NCI-H2196 (cell line): Measurements from ENCODE around the gene PARD6A.

ENCODE experiments used
- DNase-seq: peaks from one replicate; lab custom pipeline; 2025; ENCODE audit not compliant: unreplicated experiment; lab: John Stamatoyannopoulos, UW

PARD6A gene

DNA sequence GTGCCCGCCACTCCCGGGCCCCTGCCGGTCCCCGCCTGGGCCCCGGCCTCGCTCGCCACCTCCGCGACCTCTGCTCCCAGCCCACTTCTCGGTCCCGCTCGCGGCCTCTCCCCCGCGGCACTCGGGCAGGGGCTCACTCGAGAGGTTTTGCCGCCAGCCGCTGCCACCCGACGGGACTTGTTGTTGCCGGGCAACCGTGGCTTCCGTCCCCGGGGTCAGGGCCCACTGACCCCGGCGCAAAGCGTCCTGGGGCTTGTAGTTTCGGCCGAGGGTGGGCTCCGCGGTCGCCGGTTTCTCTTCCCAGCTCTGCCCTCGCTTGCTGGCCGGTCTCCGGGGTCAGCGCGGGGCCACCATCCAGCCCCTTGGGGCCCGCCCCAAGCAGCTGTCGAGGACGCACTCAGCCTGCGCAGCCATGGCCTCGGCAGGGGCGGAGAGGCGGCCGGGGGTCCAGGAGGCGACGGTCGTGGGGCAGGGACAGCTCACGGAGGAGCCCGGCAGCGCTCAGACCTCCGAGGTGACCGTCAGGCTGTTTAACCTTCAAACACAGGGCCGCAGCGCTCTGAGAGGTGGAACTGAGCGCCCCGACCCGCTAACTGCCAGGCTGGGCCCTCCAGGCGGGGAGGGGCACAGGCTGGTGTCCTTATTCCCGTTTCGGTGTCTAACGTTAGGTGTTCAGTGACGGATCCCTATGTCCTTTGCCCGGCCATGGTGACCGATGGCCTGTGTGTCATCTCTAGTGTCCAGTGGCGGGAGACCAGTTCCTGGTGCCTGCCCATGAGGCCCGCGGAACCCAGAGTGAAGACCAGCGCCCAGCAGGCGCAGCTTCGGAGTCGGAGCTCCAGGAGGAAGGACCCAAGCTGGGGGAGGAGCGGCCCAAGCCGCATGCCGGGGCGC is 6.0 kb downstream of the PARD6A start, which contains the start of the genes C16orf86 and ENKD1:
Gene C16orf86, plus strand, starts transcription at position 256 of the 894 bp plus-strand sequence. Its CDS starts 157 bp downstream, at position 413.
Gene ENKD1, minus strand, starts transcription at position 192 of the 894 bp plus-strand sequence. CDS start 308 bp downstream, outside the sequence.
- peak; percentile 47 for DNase-seq

DNA sequence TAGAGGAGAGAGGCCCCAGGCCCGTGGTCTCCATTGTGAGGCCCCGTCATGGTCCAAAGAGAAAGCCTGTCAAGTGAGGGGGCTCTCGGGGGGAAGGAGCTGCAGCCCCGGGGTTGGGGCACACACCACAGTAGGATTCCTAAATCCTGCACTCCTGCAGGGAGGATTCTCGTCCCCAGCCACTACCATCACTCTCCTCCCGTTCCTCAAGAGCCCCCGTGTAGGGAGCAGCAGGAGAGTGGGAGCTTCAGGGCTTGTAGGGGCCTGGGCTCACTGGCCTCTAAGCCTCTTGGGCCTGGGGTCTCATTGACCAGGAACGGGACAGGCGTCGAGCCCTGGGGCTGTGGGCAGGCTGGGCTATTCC is 6.7 kb downstream of the PARD6A start:
- DNase-seq, result no peak

DNA sequence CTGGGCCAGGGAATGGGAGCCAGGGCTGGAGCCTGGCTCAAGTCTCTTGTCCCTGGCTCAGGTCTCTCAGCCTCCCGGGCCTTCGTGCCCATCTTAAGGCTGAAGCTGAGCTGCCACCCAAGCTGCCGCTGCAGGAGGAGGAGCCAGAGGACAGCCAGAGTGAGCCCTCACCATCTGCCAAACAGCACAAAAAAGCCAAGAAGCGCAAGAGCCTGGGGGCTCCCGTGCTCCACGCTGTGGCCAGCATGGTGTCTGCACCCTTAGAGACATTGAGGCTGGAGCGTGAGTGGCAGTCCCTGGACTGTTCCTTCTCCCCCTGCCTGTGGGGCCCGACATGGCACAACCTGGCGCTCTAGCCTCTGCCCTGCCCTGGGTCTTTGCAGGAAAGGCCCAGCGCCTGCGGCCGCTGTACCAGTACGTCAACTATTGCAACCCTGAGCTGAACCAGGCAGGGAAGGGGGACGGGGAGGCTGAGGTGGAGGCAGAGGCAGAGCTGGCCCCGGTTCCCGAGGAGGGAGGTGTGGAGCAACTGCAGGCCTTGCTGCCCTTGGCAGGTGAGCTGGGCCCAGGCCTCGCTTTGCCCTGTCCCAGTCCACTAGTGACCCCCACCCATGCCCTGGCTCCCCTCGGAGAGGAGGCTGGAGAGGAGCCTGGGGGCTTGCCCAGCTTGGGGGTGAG is 7.2 kb downstream of the PARD6A start:
- DNase-seq, result no peak

DNA sequence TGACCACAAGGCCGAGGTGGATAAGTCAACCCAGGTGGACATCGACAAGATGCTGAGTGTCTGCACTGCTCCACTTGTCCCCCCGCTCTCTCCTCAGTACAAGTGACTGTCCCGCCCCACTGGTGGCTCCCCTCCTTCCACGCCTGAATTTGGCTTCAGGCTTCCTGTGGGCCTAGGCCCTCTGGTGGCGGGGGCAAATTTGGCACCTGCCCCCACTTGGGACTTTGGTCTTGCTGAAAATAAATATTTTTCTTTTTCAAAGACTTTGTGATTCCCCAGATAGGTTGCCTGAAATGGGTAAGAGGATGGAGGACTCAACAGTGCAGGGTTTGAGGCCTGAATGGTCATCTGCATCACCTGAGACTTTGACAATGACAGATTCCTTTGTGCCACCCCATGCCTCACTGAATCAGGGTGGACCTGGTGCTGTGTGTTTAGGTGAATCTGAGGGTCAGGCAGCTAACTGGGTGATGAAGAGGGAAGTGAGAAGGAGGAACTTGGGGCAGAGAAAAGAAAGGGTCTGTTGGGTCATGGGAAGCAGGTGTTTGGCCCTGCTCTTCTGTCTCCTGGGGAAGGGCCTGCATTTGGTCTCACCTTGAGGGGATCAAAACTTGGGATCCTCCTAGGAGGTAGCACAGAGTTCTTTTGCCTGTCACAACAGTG is 7.9 kb downstream of the PARD6A start:
- no peak for DNase-seq

DNA sequence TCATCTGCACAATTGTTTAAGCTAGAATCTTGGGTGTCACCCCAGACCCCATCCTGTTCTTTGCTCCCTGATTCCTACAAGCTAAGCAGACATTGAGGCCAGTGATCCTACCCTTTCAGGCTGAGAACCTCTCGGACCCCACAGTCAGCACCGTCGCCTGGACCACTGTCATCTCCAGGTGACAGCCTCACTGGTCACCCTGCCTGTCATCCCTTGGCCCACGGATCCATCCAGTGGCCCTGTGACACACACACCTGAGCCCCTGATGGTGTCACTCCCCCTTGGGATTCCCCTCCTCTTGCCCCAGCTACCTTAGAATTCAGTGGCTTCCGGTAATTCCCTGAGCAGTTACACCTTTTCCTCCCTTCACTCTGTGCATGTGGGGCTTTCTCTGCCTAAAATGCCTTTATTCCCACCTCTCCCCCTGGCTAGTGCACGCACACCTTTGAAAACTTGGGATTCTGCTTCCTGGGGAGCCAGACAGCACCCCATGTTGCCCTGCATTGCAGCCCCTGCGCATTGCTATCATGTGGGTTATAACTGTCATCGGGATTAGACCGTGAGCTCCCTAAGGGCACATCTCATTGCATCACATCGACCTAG is 8.8 kb downstream of the PARD6A start:
- no peak for DNase-seq

DNA sequence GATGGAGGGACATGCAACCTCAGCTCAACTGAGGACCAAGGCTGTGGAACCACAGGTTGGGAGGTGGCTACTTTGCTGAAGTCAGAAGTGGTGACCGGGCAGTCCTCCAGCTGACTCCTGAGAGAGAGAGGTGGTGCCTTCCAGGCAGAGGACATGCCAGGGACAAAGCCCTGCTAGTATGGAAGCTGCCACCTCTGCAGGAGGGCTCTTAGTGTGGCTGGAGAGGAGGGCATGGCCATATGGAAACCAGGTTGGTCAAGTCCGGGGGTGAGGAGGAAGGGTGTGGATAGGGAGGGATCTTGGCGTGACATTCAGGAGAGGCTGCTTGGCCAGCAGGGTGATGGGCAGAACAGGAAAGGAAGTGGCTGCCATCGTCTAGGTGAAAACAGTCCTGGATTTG is 11.5 kb downstream of the PARD6A start:
- DNase-seq, result peak; percentile 15

DNA sequence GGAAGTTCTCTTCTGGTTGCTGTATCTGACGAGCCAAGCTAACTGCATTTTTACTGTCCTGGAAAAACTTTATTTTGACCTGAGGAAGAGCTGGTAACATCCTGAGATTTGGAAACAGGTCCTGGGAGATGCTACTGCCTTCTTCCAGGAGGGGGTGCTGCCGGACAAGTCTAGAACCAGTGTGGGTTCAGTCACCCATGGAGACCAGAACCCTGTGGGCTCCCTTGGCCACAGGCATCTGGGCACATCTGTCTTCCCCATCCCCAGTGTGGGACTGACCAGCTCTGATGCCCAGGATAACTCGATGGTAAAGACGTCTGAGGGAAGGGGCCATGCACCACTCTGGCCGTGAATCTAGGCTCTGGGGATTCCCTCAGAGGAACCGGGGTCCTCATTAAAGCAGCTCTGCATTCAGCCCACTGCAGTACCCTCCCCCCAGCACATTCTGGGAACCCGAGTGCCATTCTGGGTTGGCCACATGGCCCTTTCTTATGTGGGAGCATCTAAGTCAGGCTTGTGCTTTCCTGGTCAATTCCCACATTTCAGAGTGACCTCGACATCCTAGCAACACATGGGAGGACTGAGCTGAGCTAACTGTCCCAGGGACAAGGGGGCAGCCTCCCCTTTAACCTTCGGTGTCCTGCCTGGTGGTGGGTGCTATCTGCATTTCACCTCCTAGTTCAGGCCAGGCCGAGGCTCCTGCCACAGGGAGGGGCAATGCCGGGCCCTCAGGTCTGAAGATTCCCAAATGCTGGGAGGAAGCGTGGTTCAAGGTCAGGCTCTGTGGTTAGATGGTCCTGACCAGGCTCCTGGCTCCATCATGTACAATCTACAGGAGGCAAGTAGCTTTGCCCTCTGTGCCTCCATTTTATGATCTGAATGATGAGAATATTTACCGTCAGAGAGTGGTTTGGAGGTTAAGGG is 12.2 kb downstream of the PARD6A start:
- DNase-seq, result peak; percentile 63

DNA sequence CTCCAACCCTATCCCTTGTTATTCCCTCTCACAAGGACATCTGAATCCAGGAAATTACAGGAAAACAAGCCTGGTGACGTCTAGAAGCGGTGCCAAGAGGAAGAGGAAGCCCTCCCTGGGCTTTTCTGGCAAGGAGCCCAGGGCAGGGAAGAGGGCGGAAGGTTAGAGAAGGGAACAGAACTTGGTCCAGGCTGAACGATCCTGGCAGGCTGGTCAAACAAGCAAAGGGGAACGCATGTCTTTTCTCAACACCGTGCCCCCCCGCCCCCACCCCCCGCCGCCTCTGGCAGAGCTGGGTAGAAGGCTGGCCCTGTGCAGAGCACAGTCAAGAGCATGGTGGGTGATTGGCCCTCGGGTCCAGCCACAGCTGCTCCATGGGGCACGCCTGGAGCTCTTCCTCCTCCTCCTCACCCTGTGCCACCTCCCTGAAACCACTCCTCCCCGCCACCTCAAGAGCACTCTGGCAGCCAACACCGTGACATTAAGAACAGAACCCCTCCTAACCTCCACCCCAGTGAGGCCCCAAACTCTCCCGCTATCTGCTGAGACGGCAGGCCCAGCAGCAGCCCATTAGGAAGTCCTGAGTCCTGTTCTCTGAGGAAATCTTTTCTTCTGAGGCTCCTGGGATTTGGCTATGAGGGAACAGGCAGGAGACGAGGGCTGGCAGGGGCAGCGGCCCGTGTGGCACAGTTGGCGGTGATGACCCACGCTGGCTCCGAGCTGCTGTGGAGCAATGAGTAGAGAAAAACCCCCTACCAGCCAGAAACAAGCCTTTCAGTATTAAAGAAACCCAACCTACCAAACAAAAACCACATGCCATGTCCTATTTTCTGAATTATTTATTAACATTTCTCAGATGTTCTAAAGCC is 13.2 kb downstream of the PARD6A start:
- peak; percentile 32 for DNase-seq

DNA sequence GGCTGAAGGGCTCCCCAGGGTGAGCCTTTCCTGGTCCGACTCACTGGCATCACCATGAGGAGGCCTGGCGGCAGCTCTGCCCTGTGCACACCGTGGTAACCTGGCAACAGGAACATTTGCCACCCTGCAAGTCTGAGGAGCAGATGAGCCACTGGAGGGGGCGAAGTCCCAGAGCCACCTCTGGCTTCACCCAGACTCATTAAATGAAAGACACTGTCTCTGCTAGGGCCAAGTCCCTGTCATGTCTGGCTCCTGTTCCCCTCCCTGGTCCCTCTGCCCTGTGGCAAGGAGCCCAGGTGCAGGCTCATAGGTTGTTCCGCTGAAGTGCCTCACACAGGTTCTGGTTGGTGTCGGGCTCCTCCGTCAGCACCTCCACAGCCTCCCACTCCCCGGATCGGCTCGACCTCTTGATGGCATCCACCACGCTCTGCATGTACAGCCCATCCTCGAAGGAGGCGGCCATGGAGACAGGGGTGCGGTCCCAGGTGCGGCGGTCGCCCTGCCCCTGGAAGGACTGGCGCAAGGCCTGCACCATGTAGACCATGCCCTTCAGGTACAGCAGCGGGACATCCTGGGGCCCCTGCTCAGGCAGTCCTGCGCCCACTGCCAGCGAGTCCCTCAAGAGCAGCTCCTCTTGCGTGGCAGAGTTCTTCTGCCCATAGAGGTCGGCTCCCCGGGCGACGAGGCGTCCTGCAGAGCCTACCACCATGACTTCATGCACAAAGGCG is 14.3 kb downstream of the PARD6A start:
- DNase-seq, result no peak

DNA sequence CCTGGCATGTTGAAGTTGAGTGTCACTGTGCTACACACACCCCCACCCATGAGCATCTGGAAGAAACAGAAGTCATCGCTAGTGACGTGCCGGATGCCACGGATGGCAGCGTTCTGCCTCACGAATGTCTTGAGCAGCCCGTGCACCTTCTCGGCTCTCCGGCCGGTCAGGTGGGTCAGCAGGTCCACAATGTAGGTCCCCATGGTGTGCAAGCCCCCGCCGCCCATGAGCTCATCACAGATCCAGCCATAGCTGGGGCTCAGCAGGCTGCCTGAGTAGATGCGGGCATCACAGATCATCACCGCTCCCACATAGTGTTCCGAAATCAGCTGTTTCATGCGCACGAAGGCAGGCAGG is 14.8 kb downstream of the PARD6A start:
- no peak for DNase-seq

DNA sequence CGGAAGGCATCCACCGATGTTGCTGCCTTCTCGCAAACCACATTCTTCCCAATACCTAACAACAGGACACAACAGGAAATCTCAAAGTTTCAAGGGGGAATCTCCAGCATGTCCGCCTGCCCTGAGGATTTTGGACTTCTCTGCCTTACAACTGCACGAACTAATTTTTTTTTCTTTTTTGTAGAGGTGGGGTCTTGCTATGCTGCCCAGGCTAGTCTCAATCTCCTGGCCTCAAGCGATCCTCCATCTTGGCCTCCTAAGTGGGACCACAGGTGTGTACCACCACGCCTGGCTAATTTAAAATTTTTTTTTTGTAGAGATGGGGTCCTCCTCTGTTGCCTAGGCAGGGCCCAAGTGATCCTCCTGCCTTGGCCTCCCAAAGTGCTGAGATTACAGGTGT is 15.2 kb downstream of the PARD6A start:
- no peak for DNase-seq

DNA sequence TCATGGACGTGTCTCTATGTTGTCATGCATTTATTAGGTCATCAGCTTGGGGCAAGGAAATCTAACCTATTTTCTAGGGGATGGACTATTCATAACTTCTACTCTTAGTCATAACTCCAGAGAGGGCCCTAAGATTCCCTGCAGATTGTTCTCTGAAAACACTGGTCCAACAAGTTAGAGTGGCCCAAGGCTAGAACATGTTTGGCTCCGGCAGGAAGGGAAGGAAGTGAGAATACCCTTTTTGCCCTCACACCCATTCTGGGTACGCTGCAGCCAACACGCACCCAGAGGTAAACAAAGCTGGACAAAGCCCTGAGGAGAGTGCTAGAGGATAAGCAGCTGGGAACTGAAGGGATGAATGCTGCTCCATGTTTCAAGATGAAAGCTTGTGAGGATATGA is 15.8 kb downstream of the PARD6A start:
- DNase-seq, result no peak

DNA sequence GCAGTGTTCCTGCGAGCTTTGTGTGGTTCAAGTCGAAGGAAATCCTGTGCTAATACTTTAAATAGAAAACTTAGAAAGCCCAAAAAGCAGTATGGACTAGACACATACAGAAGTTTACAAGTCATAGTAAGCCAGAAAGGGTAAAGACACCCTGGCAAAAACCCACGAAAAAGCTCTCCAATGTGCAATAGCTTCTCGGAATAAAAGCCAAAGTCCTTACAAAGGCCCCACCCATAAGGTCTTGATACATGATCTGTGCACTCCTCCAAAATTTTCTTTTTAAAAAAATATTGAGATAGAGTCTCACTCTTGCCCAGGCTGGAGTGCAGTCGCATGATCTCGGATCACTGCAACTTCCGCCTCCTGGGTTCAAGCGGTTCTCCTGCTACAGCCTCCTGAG is 16.2 kb downstream of the PARD6A start:
- no peak for DNase-seq

DNA sequence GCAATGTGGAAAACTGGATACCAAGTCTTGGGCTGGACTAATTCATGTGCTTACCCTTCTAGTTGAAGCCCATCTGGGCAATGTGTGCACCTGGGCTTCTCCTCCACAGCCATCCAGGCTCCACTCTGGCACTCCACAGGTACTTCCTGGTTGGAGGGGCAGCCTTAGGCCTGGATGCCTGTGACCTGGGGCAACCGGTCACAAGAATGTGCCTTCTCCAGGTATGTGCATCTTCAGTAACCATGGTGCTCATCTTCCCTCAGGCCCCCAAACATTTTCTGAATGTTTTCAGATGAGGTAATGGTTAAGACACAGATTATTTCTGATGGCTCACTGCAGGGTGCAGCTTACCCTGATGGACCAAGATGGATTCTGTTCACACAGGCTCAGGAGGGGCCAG is 17.0 kb downstream of the PARD6A start:
- no peak for DNase-seq

DNA sequence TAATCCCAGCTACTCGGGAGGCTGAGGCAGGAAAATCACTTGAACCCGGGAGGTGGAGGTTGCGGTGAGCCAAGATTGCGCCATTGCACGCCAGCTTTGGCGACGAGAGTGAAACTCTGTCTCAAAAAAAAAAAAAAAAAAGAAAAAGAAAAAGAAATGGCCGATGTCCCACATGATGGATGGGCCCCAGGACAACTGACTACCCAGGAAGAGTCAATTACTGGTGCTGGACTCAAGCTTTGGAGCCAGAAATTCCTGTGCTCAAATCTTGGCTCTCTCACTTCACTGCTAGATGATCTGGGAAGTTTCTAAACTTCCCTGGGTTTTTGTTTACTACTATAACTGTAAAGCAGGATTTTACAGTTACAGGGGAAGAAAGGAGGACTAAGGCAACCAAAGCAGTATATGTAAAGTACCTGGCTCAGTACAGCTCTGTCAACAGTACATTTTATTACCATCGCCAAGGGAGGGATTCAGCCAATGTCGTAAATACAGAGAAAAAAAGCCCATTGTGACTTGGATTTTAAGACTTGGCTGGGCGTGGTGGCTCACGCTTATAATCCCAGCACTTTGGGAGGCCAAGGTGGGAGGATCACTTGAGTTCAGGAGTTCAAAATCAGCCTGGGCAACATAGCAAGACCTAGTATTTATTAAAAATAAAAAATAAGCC is 17.7 kb downstream of the PARD6A start:
- DNase-seq, result no peak

DNA sequence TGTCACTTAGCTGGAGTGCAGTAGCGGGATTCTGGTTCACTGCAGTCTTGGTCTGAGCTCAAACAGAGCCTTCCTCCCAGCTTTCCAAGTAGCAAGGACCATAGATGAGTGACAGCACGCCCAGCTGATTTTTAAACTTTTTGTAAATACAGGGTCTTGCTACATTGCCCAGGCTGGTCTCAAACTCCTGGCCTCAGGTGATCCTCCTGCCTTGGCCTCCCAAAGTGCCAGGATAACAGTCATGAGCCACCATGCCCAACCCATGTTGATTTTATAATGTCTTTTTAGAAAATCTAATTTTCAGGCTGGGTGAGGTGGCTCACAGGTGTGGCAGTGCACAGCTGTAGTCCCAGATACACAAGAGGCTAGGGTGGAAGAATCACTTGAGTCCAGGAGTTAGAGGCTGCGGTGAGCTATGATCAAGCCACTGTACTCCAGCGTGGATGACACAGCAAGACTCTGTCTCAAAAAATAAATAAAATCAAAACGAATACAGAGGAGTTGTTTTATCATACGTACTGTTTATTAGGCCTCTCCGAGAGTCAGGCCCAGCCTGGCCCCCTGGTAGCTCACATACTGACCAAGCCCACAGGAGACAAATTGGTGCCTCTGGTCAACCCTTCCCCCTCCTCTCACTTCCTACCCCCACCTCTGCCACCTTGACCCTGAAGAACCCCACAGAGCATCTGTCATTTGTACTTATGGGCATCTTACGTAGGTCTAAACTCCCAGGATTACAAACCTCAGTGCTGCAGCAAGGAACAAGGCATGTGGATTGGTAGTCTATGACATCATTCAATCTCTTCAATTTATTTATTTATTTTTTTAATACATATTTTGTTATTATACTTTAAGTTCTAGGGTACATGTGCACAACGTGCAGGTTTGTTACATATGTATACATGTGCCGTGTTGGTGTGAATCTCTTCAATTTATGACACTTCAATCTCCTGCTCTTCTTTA is 19.5 kb downstream of the PARD6A start:
- no peak for DNase-seq

DNA sequence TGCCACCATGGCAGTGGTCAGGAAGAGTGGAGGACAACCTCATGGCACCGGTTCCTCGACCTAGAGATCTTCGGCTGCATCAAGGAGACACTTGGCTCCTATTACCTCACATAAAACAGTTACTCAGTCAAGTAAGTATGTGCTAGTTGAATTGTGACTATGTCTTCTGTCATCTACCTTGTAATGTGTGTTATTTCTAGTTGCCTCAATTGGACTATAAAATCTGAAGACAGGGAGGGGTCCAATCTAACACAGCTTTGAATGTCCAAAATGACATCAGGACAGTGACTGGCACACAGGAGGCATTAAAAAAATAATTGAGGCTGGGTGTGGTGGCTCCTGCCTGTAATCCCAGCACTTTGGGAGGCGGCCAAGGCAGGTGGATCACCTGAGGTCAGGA is 23.0 kb downstream of the PARD6A start:
- no peak for DNase-seq
